WTC11 (cell line): ENCODE data around the gene BMP8A. TPM values are rescaled to one million over a fixed set of nuclear protein-coding genes. Genes with fewer than 3 reads are reported as not detected.

Experiments
- ATAC-seq: fragments of 200-7000 bp; cut with Tn5 transposase; 2 replicates; pipeline ENCODE4 v1.10.0; 2021; ENCODE audit warnings: mild to moderate bottlenecking, moderate library complexity
- CTCF ChIA-PET: fragments of 300-600 bp; sonication (Branson Sonifier 250); formaldehyde crosslinking; loops from one replicate; lab custom pipeline; 2021; ENCODE audit warnings: antibody characterized with exemption; lab: Charles Lee
- POLR2A ChIA-PET: fragments of 350-600 bp; sonication (Branson Sonifier 250); formaldehyde crosslinking; loops from one replicate; lab custom pipeline; 2021; ENCODE audit warnings: antibody characterized with exemption; lab: Charles Lee
- DNase-seq: peaks from one replicate; pipeline ENCODE4 v3.0.0; 2021; ENCODE audit warnings: low spot score
- H3K27ac Mint-ChIP-seq: 2 replicates; pipeline ENCODE4 v1.8.0; 2021; ENCODE audit warnings: mixed read lengths
- H3K27me3 Mint-ChIP-seq: 2 replicates; pipeline ENCODE4 v1.8.0; 2021; ENCODE audit warnings: low read depth, mild to moderate bottlenecking, moderate library complexity, mixed read lengths
- H3K36me3 Mint-ChIP-seq: 2 replicates; pipeline ENCODE4 v1.8.0; 2021; ENCODE audit warnings: mixed read lengths
- H3K4me1 Mint-ChIP-seq: 2 replicates; pipeline ENCODE4 v1.8.0; 2022; ENCODE audit warnings: mixed read lengths
- H3K4me3 Mint-ChIP-seq: 2 replicates; pipeline ENCODE4 v1.8.0; 2021; ENCODE audit warnings: mild to moderate bottlenecking, moderate library complexity, mixed read lengths
- H3K9me3 Mint-ChIP-seq: 2 replicates; pipeline ENCODE4 v1.8.0; 2021; ENCODE audit warnings: mixed read lengths
- AFF4 ChIP-seq: sonication (generic); formaldehyde crosslinking; IDR thresholded peaks from 2 replicates; pipeline ENCODE4 v1.8.1; 2023; ENCODE audit warnings: mild to moderate bottlenecking, missing genetic modification reagents, borderline replicate concordance
- CBFB ChIP-seq: sonication (generic); formaldehyde crosslinking; IDR thresholded peaks from 2 replicates; pipeline ENCODE4 v1.8.1; 2022; ENCODE audit warnings: mild to moderate bottlenecking, low read depth, missing genetic modification reagents
- FOXK1 ChIP-seq: sonication (generic); formaldehyde crosslinking; IDR thresholded peaks from 2 replicates; pipeline ENCODE4 v1.8.0; 2022; ENCODE audit warnings: mild to moderate bottlenecking, moderate library complexity, missing genetic modification reagents
- FOXP1 ChIP-seq: sonication (generic); formaldehyde crosslinking; IDR thresholded peaks from 2 replicates; pipeline ENCODE4 v1.8.0; 2022; ENCODE audit warnings: missing genetic modification reagents, mild to moderate bottlenecking, moderate library complexity, borderline replicate concordance
- HMGA2 ChIP-seq: fragments of 250-450 bp; sonication (Bioruptor Pico); IDR thresholded peaks from 2 replicates; pipeline ENCODE4 v1.4.0; 2021; ENCODE audit warnings: mild to moderate bottlenecking, moderate library complexity
- IRF2 ChIP-seq: sonication (generic); formaldehyde crosslinking; IDR thresholded peaks from 2 replicates; pipeline ENCODE4 v1.8.0; 2022; ENCODE audit warnings: low read depth, missing genetic modification reagents, borderline replicate concordance
- KAT7 ChIP-seq: sonication (generic); formaldehyde crosslinking; IDR thresholded peaks from 2 replicates; pipeline ENCODE4 v1.8.1; 2023; ENCODE audit warnings: missing genetic modification reagents, mild to moderate bottlenecking, borderline replicate concordance
- NFYB ChIP-seq: sonication (generic); formaldehyde crosslinking; conservative IDR thresholded peaks from 2 replicates; pipeline ENCODE4 v1.8.0; 2022; ENCODE audit warnings: low read depth, missing genetic modification reagents
- RORB ChIP-seq: fragments of 250-450 bp; sonication (Bioruptor Pico); IDR thresholded peaks from 2 replicates; pipeline ENCODE4 v1.9.0; 2021; ENCODE audit warnings: mild to moderate bottlenecking
- SMAD3 ChIP-seq: sonication (generic); formaldehyde crosslinking; IDR thresholded peaks from 2 replicates; pipeline ENCODE4 v1.8.0; 2022; ENCODE audit warnings: missing genetic modification reagents, mild to moderate bottlenecking, borderline replicate concordance
- SP1 ChIP-seq: sonication (generic); formaldehyde crosslinking; conservative IDR thresholded peaks from 2 replicates; pipeline ENCODE4 v1.8.1; 2022; ENCODE audit warnings: missing genetic modification reagents
- USF2 ChIP-seq: sonication (generic); formaldehyde crosslinking; IDR thresholded peaks from 2 replicates; pipeline ENCODE4 v1.8.1; 2023; ENCODE audit warnings: mild to moderate bottlenecking, missing genetic modification reagents, moderate library complexity
- ZNF138 ChIP-seq: sonication (generic); formaldehyde crosslinking; conservative IDR thresholded peaks from 2 replicates; pipeline ENCODE4 v1.8.1; 2022; ENCODE audit warnings: mild to moderate bottlenecking, moderate library complexity, missing genetic modification reagents
- ZNF232 ChIP-seq: sonication (generic); formaldehyde crosslinking; IDR thresholded peaks from 2 replicates; pipeline ENCODE4 v1.8.0; 2022; ENCODE audit warnings: mild to moderate bottlenecking, missing genetic modification reagents
- ZNF263 ChIP-seq: sonication (generic); formaldehyde crosslinking; IDR thresholded peaks from 2 replicates; pipeline ENCODE4 v1.8.1; 2022; ENCODE audit warnings: low read depth, mild to moderate bottlenecking, moderate library complexity, missing genetic modification reagents
- ZNF281 ChIP-seq: sonication (generic); formaldehyde crosslinking; IDR thresholded peaks from 2 replicates; pipeline ENCODE4 v1.8.0; 2023; ENCODE audit warnings: mild to moderate bottlenecking, missing genetic modification reagents
- ZNF317 ChIP-seq: sonication (generic); formaldehyde crosslinking; IDR thresholded peaks from 2 replicates; pipeline ENCODE4 v1.8.1; 2023; ENCODE audit warnings: low read depth, mild to moderate bottlenecking, moderate library complexity, missing genetic modification reagents, borderline replicate concordance
- ZNF425 ChIP-seq: fragments of 250-450 bp; sonication (Bioruptor Pico); conservative IDR thresholded peaks from 2 replicates; pipeline ENCODE4 v1.9.0; 2021; ENCODE audit warnings: mild to moderate bottlenecking
- total RNA-seq: library from RNA; stranded (reverse); gene quantifications from 3 replicates; pipeline ENCODE4 v1.2.3, GENCODE V29; 2021
- TF ChIP-seq, protein P1 (sequence below): fragments of 250-450 bp; sonication (Bioruptor Pico); IDR thresholded peaks from 2 replicates; pipeline ENCODE4 v1.9.0; 2021; ENCODE audit warnings: mild to moderate bottlenecking
- TF ChIP-seq, protein P2 (sequence below): sonication (generic); formaldehyde crosslinking; IDR thresholded peaks from 2 replicates; pipeline ENCODE4 v1.8.0; 2023; ENCODE audit warnings: missing genetic modification reagents

Gene BMP8A
- total RNA-seq, 1 experiment from 2014 or later: 0.94 TPM

DNA sequence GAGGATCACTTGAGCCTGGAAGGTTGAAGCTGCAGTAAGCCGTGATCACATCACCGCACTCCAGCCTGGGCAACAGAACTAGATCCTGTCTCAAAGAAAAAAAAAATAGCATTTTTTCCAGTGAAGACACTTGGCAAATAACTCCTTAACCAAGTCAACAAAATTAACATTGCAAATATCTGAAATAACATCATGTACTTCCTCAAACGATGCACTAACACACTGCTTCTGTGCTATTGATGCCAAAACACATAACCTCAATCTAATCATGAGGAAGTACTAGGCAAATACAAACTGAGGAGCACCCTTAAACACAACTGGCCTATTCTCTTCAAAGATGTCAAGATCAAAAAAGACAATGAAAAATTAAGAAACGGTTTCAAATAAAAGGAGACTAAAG lies 52.9 kb downstream of the BMP8A start:
- ChIA-PET POLR2A (no interaction called here), CTCF (no interaction called here)
- no peaks in the 10 kb centered on the region for H3K4me1 Mint-ChIP-seq
- ATAC-seq (no peak), DNase-seq (no peak)
- H3K36me3 Mint-ChIP-seq: no peaks in the 10 kb centered on the region; the same call in 1 of the 2 replicates
- TF ChIP-seq SMAD3 (CRISPR knock-in tag) (no peak), IRF2 (CRISPR knock-in tag) (no peak), FOXP1 (no peak), USF2 (CRISPR knock-in tag) (no peak), ZNF317 (no peak), ZNF263 (CRISPR knock-in tag) (no peak), ZNF232 (no peak), RORB (CRISPR knock-in tag) (no peak), ZNF425 (CRISPR knock-in tag) (no peak), NFYB (CRISPR knock-in tag) (no peak), SP1 (no peak), FOXK1 (CRISPR knock-in tag) (no peak), CBFB (CRISPR knock-in tag) (no peak), ZNF281 (CRISPR knock-in tag) (no peak)
- TF ChIP-seq, protein P1, sequence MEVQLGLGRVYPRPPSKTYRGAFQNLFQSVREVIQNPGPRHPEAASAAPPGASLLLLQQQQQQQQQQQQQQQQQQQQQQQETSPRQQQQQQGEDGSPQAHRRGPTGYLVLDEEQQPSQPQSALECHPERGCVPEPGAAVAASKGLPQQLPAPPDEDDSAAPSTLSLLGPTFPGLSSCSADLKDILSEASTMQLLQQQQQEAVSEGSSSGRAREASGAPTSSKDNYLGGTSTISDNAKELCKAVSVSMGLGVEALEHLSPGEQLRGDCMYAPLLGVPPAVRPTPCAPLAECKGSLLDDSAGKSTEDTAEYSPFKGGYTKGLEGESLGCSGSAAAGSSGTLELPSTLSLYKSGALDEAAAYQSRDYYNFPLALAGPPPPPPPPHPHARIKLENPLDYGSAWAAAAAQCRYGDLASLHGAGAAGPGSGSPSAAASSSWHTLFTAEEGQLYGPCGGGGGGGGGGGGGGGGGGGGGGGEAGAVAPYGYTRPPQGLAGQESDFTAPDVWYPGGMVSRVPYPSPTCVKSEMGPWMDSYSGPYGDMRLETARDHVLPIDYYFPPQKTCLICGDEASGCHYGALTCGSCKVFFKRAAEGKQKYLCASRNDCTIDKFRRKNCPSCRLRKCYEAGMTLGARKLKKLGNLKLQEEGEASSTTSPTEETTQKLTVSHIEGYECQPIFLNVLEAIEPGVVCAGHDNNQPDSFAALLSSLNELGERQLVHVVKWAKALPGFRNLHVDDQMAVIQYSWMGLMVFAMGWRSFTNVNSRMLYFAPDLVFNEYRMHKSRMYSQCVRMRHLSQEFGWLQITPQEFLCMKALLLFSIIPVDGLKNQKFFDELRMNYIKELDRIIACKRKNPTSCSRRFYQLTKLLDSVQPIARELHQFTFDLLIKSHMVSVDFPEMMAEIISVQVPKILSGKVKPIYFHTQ: no peak
- TF ChIP-seq, protein P2, sequence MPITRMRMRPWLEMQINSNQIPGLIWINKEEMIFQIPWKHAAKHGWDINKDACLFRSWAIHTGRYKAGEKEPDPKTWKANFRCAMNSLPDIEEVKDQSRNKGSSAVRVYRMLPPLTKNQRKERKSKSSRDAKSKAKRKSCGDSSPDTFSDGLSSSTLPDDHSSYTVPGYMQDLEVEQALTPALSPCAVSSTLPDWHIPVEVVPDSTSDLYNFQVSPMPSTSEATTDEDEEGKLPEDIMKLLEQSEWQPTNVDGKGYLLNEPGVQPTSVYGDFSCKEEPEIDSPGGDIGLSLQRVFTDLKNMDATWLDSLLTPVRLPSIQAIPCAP (CRISPR knock-in tag): no peak
- no peak overlapping the region for H3K4me3 Mint-ChIP-seq
- no peaks in the 10 kb centered on the region for H3K27me3 Mint-ChIP-seq
- H3K9me3 Mint-ChIP-seq: no peaks in the 10 kb centered on the region
- no peak overlapping the region for H3K27ac Mint-ChIP-seq

DNA sequence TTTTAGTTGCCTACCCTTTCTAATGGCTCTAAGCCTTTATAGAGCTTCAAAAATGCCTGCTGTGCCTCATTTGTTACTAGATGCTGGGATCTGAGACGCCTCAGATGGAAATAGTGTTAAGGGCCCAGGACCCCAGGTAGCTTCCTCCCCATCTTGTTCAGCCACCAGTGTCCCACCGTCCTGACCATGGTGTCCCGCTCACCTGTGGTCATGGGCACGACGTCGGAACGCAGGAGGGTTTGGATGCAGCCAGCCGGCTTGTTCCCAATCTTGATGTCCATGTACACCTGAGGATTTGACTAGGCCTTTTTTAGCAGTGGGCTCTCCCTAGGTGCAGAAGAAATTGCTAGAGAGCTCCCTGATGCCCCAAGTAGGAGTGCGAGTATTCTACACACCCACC lies 54.1 kb downstream of the BMP8A start:
- no peaks in the 10 kb centered on the region for H3K9me3 Mint-ChIP-seq
- CTCF ChIA-PET: no interaction called here
- POLR2A ChIA-PET: no interaction called here
- H3K4me1 Mint-ChIP-seq: no peaks in the 10 kb centered on the region
- H3K4me3 Mint-ChIP-seq: no peak overlapping the region
- H3K36me3 Mint-ChIP-seq: no peaks in the 10 kb centered on the region; the same call in 1 of the 2 replicates
- ATAC-seq: no peak
- DNase-seq: no peak
- no peak overlapping the region for H3K27ac Mint-ChIP-seq
- no peaks in the 10 kb centered on the region for H3K27me3 Mint-ChIP-seq
- TF ChIP-seq AFF4 (no peak), ZNF138 (no peak), KAT7 (CRISPR knock-in tag) (no peak), HMGA2 (no peak), ZNF281 (CRISPR knock-in tag) (no peak), IRF2 (CRISPR knock-in tag) (no peak)
